ENCODE measurements around the gene KATNAL2.

The KATNAL2 gene

DNA sequence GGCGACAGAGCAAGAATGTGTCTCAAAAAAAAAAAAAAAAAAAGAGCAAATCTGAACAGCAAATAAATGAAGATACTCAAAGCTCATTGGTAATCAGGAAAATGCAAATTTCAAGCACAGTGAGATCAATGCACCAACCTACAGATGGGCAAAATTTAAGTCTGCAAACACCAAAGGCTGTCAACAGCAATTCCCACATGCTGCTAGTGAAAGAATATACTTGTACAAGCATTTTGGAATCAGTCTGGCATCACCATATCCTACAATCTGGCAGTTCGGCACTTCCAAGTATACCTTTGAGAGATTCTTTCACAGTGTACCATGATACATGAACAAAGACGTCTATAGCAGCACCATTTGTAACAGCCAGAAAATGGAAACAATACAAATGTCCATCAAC is 228.8 kb downstream of the KATNAL2 start:
- DNase-seq (ENCODE audit: low spot score): no peak

DNA sequence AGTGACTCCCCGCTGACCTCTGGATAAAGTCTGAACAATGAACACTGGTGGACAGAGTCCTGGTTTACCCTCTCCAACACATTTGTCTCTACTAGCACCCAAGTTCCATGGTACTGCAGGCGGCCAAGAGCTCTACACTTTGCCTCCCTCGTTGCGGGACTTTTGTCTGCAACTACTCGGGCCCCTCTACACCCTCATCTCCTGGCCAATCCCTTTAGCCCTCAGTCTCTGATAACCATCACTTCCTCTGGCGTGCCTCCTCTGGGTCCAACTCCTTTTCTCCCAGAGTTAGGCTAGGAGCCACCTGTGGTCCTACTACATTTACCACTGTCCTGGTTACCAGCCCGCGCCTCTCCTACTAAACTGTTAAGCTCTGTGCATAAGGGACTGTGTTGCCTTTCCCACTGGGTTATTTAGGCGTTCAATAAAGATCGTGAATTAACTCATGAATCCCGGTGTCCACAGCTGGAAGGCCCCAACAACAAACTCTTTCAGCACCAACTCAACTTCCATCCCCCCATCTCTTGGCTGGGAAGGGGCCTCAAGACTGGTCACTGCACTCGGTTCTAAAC is 232.1 kb downstream of the KATNAL2 start:
- TF ChIP-seq, protein P1, sequence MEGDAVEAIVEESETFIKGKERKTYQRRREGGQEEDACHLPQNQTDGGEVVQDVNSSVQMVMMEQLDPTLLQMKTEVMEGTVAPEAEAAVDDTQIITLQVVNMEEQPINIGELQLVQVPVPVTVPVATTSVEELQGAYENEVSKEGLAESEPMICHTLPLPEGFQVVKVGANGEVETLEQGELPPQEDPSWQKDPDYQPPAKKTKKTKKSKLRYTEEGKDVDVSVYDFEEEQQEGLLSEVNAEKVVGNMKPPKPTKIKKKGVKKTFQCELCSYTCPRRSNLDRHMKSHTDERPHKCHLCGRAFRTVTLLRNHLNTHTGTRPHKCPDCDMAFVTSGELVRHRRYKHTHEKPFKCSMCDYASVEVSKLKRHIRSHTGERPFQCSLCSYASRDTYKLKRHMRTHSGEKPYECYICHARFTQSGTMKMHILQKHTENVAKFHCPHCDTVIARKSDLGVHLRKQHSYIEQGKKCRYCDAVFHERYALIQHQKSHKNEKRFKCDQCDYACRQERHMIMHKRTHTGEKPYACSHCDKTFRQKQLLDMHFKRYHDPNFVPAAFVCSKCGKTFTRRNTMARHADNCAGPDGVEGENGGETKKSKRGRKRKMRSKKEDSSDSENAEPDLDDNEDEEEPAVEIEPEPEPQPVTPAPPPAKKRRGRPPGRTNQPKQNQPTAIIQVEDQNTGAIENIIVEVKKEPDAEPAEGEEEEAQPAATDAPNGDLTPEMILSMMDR (IDR thresholded peaks at IDR 0.05; ENCODE audit: extremely low read depth, missing control alignments): no peak
- DNase-seq (ENCODE audit: low spot score): no peak

More for the DNA sequence above, 228.8 kb downstream of the KATNAL2 start:
- TF ChIP-seq, protein P1 (IDR thresholded peaks at IDR 0.05; ENCODE audit: extremely low read depth, missing control alignments): no peak

DNA sequence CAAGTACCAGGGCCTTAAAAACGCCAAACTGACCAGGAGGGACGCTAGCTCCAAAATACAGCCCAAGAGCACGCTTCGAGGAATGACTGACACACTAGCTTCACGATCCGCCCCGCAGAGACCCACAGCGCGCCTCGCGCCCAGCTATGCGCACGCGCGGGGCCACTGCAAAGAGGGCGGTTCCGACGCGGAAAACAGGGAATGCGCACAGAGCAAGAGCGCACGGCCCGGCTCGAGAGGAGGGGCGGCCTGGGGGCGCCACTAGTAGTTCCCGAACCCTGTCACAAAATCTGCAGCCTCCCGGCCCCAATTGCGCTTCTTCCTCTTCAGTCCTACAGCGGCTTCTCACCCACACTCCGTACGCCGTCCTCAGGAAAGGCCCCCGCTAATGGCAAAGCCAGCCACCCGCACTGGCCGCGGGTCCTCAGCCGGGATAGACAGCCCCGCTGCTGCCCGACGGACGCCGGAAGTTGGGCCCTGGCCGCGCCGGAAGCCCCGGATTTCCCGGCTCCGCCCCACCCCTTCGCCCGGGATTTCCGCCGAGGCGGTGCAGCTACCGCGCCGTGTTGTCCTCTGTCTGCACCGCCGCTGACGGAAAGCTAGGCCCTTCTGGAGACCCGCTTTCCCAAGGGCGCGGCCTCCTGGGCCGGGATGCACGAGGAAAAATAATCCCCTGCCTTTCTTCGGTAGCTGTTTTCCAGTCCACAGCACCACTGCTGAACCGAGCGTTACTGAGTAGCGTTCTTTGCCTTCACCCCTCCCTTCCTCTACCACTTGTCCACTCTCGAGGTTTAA is 232.8 kb downstream of the KATNAL2 start, which contains the start of gene HDHD2:
Gene HDHD2 (minus strand): TSS at position 472 of the 795 bp plus-strand sequence. CDS start 14,061 bp downstream, outside the sequence.
- TF ChIP-seq, protein P1 (IDR thresholded peaks at IDR 0.05; ENCODE audit: extremely low read depth, missing control alignments): no peak
- peak; percentile 84 for DNase-seq (ENCODE audit: low spot score)

DNA sequence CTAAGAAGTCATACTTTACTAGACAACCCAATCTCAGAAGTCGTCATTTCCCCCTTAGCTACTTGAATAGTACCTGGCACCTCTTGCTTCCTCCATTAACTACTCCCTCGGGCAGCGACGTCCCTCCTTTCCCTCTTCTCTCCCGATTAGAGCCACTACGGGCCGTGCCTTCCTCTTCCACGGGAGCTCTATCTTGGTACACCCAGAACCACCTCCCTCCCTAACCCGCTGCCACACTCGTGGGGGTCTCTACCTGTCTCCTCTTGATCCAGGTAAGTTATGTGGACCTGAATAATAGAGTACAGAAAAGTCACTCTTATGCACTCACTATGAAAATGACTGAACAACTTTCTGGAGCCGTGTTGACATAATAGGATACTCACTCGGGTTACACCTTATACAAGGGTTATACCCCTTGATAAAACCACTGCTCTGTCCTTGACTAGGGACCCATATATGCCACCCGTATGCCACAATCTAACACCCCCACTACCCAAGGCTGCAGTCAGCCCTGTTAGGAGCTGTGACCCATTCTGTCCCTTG is 233.5 kb downstream of the KATNAL2 start:
- TF ChIP-seq, protein P1 (IDR thresholded peaks at IDR 0.05; ENCODE audit: extremely low read depth, missing control alignments): no peak
- DNase-seq (ENCODE audit: low spot score): no peak

DNA sequence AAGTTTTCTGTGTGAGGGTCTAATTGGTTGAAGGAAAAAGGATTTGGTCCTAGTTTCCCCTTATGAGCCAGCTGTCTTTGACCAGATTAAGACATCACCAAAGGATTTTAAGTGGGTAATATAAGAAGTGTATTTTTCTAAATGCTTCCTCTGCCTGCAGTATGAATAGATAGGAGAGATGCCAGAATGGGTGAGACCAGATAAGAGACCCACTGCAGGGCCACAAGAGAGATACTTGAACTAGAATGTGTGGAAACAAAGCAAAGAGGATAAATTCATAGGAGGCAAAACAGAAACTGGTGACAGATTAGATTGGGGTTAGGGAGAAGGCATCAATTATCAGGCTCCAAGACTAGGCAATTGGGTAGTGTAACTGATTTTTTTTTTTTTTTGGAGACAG is 234.0 kb downstream of the KATNAL2 start:
- TF ChIP-seq, protein P1 (IDR thresholded peaks at IDR 0.05; ENCODE audit: extremely low read depth, missing control alignments): no peak
- no peak for DNase-seq (ENCODE audit: low spot score)

All from GM20000 (cell line).